ENCODE data around the gene SH3GLB2. TPM values are rescaled to one million over a fixed set of nuclear protein-coding genes. Genes with fewer than 3 reads are reported as not detected.

SH3GLB2 gene
- total RNA-seq (2021; fragmentation: NEBNext Ultra II Directional; extraction: Animal tissue kit (Norgen Biotek cat#: 25700)), result 52.7 and 54.9 TPM in 2 replicates
- 79.9 and 95.9 TPM in 2 replicates for polyA plus RNA-seq (2011; rRNA removed)
- 70.3 TPM for polyA plus RNA-seq (2011; cell fraction: cytosol; rRNA removed)
- 212 TPM for polyA plus RNA-seq (2011; cell fraction: nucleus; rRNA removed)
- polyA plus RNA-seq (2012, experiment 1 of 2), result 30.6 to 57.9 TPM (median 53.7 TPM) in 4 replicates
- polyA plus RNA-seq (2012, experiment 2 of 2), result 34.8 TPM
- polyA plus RNA-seq (2013, experiment 1 of 2), result 32.9 TPM
- polyA plus RNA-seq (2013, experiment 2 of 2), result 31.8 TPM
- 25.4 and 33.3 TPM in 2 replicates for polyA minus RNA-seq (2011; rRNA and poly(A)+ RNA removed)
- polyA minus RNA-seq (2011; cell fraction: cytosol; rRNA and poly(A)+ RNA removed), result 31.9 TPM
- polyA minus RNA-seq (2011; cell fraction: nucleus; rRNA and poly(A)+ RNA removed), result 44.1 TPM
- long read RNA-seq, experiment 1, full-length matches to known transcripts, result 12 of 32 reads
- long read RNA-seq, experiment 1, partial matches to known transcripts, result 13 of 32 reads
- long read RNA-seq, experiment 1, other reads (novel, unspliced or antisense), result 7 of 32 reads
- long read RNA-seq, experiment 2, partial matches to known transcripts, result 1 of 2 reads
- long read RNA-seq, experiment 2, other reads (novel, unspliced or antisense), result 1 of 2 reads

DNA sequence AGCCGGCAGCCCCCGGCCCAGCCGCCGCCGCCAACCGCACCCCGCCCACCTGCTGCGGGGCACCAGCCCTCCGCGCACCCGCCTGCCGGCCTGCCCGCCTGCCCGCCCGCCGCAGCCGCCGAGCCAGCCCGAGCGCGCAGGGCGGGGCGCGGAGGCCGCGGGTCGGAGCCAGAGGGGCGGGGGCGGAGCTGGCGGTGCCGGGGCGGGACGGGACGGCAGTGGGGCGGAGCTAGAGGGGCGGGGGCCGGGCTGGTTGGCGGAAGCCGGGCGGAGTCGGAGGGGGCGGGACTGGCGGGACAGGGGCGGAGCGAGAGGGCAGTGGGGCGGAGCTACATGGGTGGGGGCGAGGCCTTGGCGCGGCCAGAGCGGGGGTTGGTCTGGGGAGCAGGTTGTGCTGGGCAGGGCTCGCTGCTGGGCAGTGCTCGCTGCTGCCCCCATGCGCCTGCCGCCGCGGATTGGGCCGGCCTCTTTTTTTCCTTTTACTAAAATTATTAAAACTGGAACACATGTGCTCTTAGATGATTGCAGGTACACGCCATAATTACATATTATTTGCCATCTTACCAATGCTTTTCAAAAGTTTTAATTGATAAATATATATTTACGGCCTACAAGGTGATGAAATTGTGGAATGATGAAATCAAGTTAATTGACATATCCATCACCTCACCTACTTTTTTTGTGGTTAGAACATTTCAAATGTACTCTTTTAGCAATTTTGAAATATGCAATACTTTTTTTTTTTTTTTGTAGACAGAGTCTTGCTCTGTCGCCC lies at the start of gene SH3GLB2:
SH3GLB2 (minus strand) TSS at position 140 of the 775 bp plus-strand sequence. CDS start 177 bp downstream, outside the sequence.
- Histone ChIP-seq H2AFZ (ENCODE audit: low read length) (no peak within 1 kb of the TSS), H3K23ac (ENCODE audit: insufficient read length) (no peak within 1 kb of the TSS), H3K4me2 (ENCODE audit: insufficient read depth in 1 of 2, low read depth in 2 of 2, low read length in 2 of 2) (peak within 1 kb of the TSS; percentile 65 to 79), H2BK120ac (replicated peaks; ENCODE audit: low read depth, low read length) (no peak within 1 kb of the TSS), H3K4ac (replicated peaks; ENCODE audit: insufficient read length, low read depth, low read length) (peak within 1 kb of the TSS; percentile 72), H4K8ac (ENCODE audit: extremely low read depth, insufficient read depth, low read length) (peak within 1 kb of the TSS; percentile 95), H3K14ac (ENCODE audit: insufficient read length) (no peak within 1 kb of the TSS), H2BK5ac (ENCODE audit: low read depth, low read length) (peak within 1 kb of the TSS; percentile 60; the same call in 1 of the 2 replicates), H3K56ac (replicated peaks; ENCODE audit: insufficient read length, low read depth, low read length) (no peak within 1 kb of the TSS), H2AK5ac (ENCODE audit: low read depth, low read length) (0 out of 2 replicates have a peak within 1 kb of the TSS, but pooled peaks have one; percentile 24), H3K18ac (ENCODE audit: extremely low read depth, low read length) (no peak within 1 kb of the TSS), H4K20me1 (replicated peaks in 1 of 2; ENCODE audit: control insufficient read depth in 1 of 2, insufficient read depth in 2 of 2, low read length in 2 of 2) (peaks cover 5 to 11% of the 10 kb centered on the region in 2 experiments), H4K91ac (replicated peaks; ENCODE audit: insufficient read length, low read length) (peak within 1 kb of the TSS; percentile 42), H3K9ac (replicated peaks in 1 of 4; ENCODE audit: extremely low read depth in 1 of 4, low read depth in 3 of 4, low read length in 3 of 4) (peak within 1 kb of the TSS; percentile 39 to 62 (median 60); a peak in 6 of 7 replicates), H3K23me2 (ENCODE audit: low read depth, low read length) (peaks cover 7% of the 10 kb centered on the region), H4K5ac (ENCODE audit: insufficient read length, low read depth, low read length) (peak within 1 kb of the TSS; percentile 7), H2BK12ac (ENCODE audit: low read depth, low read length) (peak within 1 kb of the TSS; percentile 39; the same call in 1 of the 2 replicates), H3K79me1 (ENCODE audit: low read depth, low read length) (peaks cover 7% of the 10 kb centered on the region; the same call in 1 of the 2 replicates), H3K36me3 (ENCODE audit: control insufficient read depth in 2 of 4, insufficient read depth in 4 of 4, low read length in 3 of 4) (no peaks in the 10 kb centered on the region), H2BK20ac (ENCODE audit: low read length) (no peak within 1 kb of the TSS), H3K79me2 (ENCODE audit: control insufficient read depth in 1 of 2, insufficient read depth in 2 of 2, low read length in 2 of 2) (peaks cover 2 to 25% of the 10 kb centered on the region in 2 experiments; a peak in 3 of 4 replicates), H3K4me3 (ENCODE audit: extremely low read depth in 1 of 4, insufficient read depth in 2 of 4, low read depth in 3 of 4, low read length in 4 of 4) (peak within 1 kb of the TSS; percentile 61 to 75 (median 65)), H3K4me1 (replicated peaks in 1 of 4; ENCODE audit: control insufficient read depth in 3 of 4, insufficient read depth in 4 of 4, low read length in 3 of 4) (peaks cover 0 to 18% (median 11%) of the 10 kb centered on the region in 4 experiments; a peak in 6 of 7 replicates), H3K27ac (ENCODE audit: low read depth, low read length) (0 out of 2 replicates have a peak within 1 kb of the TSS, but pooled peaks have one; percentile 40), H2BK15ac (ENCODE audit: low read length) (no peak within 1 kb of the TSS), H3K9me3 (ENCODE audit: insufficient read depth in 2 of 2, low read depth in 1 of 2, low read length in 1 of 2) (no peaks in the 10 kb centered on the region), H3K27me3 (replicated peaks in 1 of 4; ENCODE audit: control insufficient read depth in 3 of 4, extremely low read depth in 1 of 4, insufficient read depth in 3 of 4, low read length in 3 of 4) (no peaks in the 10 kb centered on the region)
- DNase-seq (ENCODE audit: low read depth in 1 of 2, low spot score in 2 of 2), result peak; percentile 89 to 99
- CTCF ChIA-PET (ENCODE audit: partially characterized antibody), result interaction anchor here (0.6 to 2.5 kb wide), 22 partner anchors 9 to 257 kb away, joined by 3 to 10 read pairs (median 4); partner anchors contain the start of gene DOLPP1
- WGBS, 2 experiments (ENCODE audit: extremely low coverage in 1 of 2, insufficient coverage in 1 of 2, insufficient read length in 1 of 2, insufficient replicate concordance in 2 of 2, low coverage in 1 of 2, low lambda C conversion rate in 2 of 2, missing lambda C conversion rate in 1 of 2), result 12% methylated on average over 11 of the region's 60 CpGs; no CpG with 5 or more reads in 1 of the 2 experiments
- POLR2A ChIA-PET (ENCODE audit: partially characterized antibody), result interaction anchor here (0.6 to 2.4 kb wide), 5 partner anchors 20 to 83 kb away, joined by 3 to 6 read pairs (median 3); partner anchors contain the start of genes DOLPP1 and PTPA
- FAIRE-seq, result no peak
- TF ChIP-seq CEBPB (IDR thresholded peaks at IDR 0.05; ENCODE audit: low read depth, low read length) (no peak), CBX5 (IDR thresholded peaks at IDR 0.05; ENCODE audit: low read depth, low read length) (no peak), RNF2 (IDR thresholded peaks at IDR 0.05; ENCODE audit: borderline replicate concordance, low read depth, low read length, missing control alignments, poor library complexity, severe bottlenecking) (no peak)
- TF ChIP-seq, protein P1, sequence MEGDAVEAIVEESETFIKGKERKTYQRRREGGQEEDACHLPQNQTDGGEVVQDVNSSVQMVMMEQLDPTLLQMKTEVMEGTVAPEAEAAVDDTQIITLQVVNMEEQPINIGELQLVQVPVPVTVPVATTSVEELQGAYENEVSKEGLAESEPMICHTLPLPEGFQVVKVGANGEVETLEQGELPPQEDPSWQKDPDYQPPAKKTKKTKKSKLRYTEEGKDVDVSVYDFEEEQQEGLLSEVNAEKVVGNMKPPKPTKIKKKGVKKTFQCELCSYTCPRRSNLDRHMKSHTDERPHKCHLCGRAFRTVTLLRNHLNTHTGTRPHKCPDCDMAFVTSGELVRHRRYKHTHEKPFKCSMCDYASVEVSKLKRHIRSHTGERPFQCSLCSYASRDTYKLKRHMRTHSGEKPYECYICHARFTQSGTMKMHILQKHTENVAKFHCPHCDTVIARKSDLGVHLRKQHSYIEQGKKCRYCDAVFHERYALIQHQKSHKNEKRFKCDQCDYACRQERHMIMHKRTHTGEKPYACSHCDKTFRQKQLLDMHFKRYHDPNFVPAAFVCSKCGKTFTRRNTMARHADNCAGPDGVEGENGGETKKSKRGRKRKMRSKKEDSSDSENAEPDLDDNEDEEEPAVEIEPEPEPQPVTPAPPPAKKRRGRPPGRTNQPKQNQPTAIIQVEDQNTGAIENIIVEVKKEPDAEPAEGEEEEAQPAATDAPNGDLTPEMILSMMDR (IDR thresholded peaks at IDR 0.05; ENCODE audit: control extremely low read depth in 1 of 3, insufficient read depth in 1 of 3, low read depth in 1 of 3, low read length in 3 of 3), result peak; percentile 64 to 86 (median 70)
